ENCODE results near the gene NGFR. TPM values are rescaled to one million over a fixed set of nuclear protein-coding genes. Genes with fewer than 3 reads are reported as not detected.

Gene NGFR
- total RNA-seq, 1 donor from 2014 or later: 131 TPM

- Mint-ChIP-seq H3K4me1 (ENCODE audit: low read depth, unreplicated experiment) (peaks cover 44% of the 10 kb centered on the region), H3K27me3 (ENCODE audit: unreplicated experiment) (peaks cover 11% of the 10 kb centered on the region)
These were observed 14.5 kb downstream of the NGFR start for GRCh38 chr17:49509588-49509917.

GRCh38 chr17:49510059-49510719 is 15.1 kb downstream of the NGFR start:
- Mint-ChIP-seq H3K4me3 (ENCODE audit: unreplicated experiment) (no peak overlapping the region), H3K27me3 (ENCODE audit: unreplicated experiment) (peaks cover 13% of the 10 kb centered on the region), H3K27ac (ENCODE audit: unreplicated experiment) (no peak overlapping the region), H3K9me3 (ENCODE audit: unreplicated experiment) (peaks cover 17% of the 10 kb centered on the region), H3K36me3 (ENCODE audit: unreplicated experiment) (no peaks in the 10 kb centered on the region), H3K4me1 (ENCODE audit: low read depth, unreplicated experiment) (peaks cover 48% of the 10 kb centered on the region)
- TF ChIP-seq CTCF (IDR thresholded peaks at IDR 0.05; ENCODE audit: partially characterized antibody, unreplicated experiment): no peak
- no peak for DNase-seq

More at GRCh38 chr17:49509588-49509917, 14.5 kb downstream of the NGFR start:
- Mint-ChIP-seq H3K4me3 (ENCODE audit: unreplicated experiment) (no peak overlapping the region), H3K9me3 (ENCODE audit: unreplicated experiment) (peaks cover 12% of the 10 kb centered on the region), H3K36me3 (ENCODE audit: unreplicated experiment) (no peaks in the 10 kb centered on the region), H3K27ac (ENCODE audit: unreplicated experiment) (no peak overlapping the region)
- DNase-seq: no peak
- TF ChIP-seq CTCF (IDR thresholded peaks at IDR 0.05; ENCODE audit: partially characterized antibody, unreplicated experiment): no peak

- Mint-ChIP-seq H3K36me3 (ENCODE audit: unreplicated experiment) (no peaks in the 10 kb centered on the region), H3K27ac (ENCODE audit: unreplicated experiment) (no peak overlapping the region), H3K4me1 (ENCODE audit: low read depth, unreplicated experiment) (peaks cover 49% of the 10 kb centered on the region), H3K9me3 (ENCODE audit: unreplicated experiment) (peaks cover 19% of the 10 kb centered on the region), H3K4me3 (ENCODE audit: unreplicated experiment) (no peak overlapping the region), H3K27me3 (ENCODE audit: unreplicated experiment) (peaks cover 13% of the 10 kb centered on the region)
- TF ChIP-seq CTCF (IDR thresholded peaks at IDR 0.05; ENCODE audit: partially characterized antibody, unreplicated experiment): no peak
- no peak for DNase-seq
These were observed 15.6 kb downstream of the NGFR start for GRCh38 chr17:49510720-49511110.

- peak; percentile 66 for DNase-seq
- Mint-ChIP-seq H3K4me1 (ENCODE audit: low read depth, unreplicated experiment) (peaks cover 54% of the 10 kb centered on the region), H3K27me3 (ENCODE audit: unreplicated experiment) (peaks cover 17% of the 10 kb centered on the region), H3K27ac (ENCODE audit: unreplicated experiment) (no peak overlapping the region), H3K36me3 (ENCODE audit: unreplicated experiment) (no peaks in the 10 kb centered on the region), H3K4me3 (ENCODE audit: unreplicated experiment) (no peak overlapping the region), H3K9me3 (ENCODE audit: unreplicated experiment) (peaks cover 19% of the 10 kb centered on the region)
- no peak for TF ChIP-seq CTCF (IDR thresholded peaks at IDR 0.05; ENCODE audit: partially characterized antibody, unreplicated experiment)
These were observed 16.7 kb downstream of the NGFR start for GRCh38 chr17:49511810-49512209.

- peaks cover 49% of the 10 kb centered on the region for H3K4me1 Mint-ChIP-seq (ENCODE audit: low read depth, unreplicated experiment)
- H3K4me3 Mint-ChIP-seq (ENCODE audit: unreplicated experiment): no peak overlapping the region
- peak; percentile 21 for DNase-seq
- no peak overlapping the region for H3K27ac Mint-ChIP-seq (ENCODE audit: unreplicated experiment)
- peaks cover 19% of the 10 kb centered on the region for H3K9me3 Mint-ChIP-seq (ENCODE audit: unreplicated experiment)
- no peak for TF ChIP-seq CTCF (IDR thresholded peaks at IDR 0.05; ENCODE audit: partially characterized antibody, unreplicated experiment)
- no peaks in the 10 kb centered on the region for H3K36me3 Mint-ChIP-seq (ENCODE audit: unreplicated experiment)
- peaks cover 17% of the 10 kb centered on the region for H3K27me3 Mint-ChIP-seq (ENCODE audit: unreplicated experiment)
These were observed 17.4 kb downstream of the NGFR start for GRCh38 chr17:49512296-49513043.
